SK-N-SH treated with all-trans-retinoic acid at 6 μM for 48 hours (cell line): Measurements from ENCODE around the gene MPP3.
A peak's percentile ranks its signal among the peaks of the same experiment; 100 is the strongest.

Experiments used
- ATAC-seq: fragments of 200-7000 bp; cut with Tn5 transposase; 3 replicates; pipeline ENCODE4 v1.9.1; 2020; ENCODE audit warnings: mild to moderate bottlenecking, moderate library complexity
- ARNTL ChIP-seq: fragments of 450-650 bp; formaldehyde crosslinking; IDR thresholded peaks from 2 replicates; pipeline ENCODE4 v1.5.0; 2020; ENCODE audit warnings: low read depth, mild to moderate bottlenecking, moderate library complexity, borderline replicate concordance
- CREB5 ChIP-seq: fragments of 250-450 bp; sonication (Bioruptor Pico); IDR thresholded peaks from 2 replicates; pipeline ENCODE4 v1.5.1; 2020; ENCODE audit warnings: low read depth, mild to moderate bottlenecking, moderate library complexity
- CSDC2 ChIP-seq: fragments of 250-450 bp; sonication (Bioruptor Pico); IDR thresholded peaks from 2 replicates; pipeline ENCODE4 v1.5.0; 2020; ENCODE audit warnings: mild to moderate bottlenecking, moderate library complexity
- CSRNP3 ChIP-seq: fragments of 250-450 bp; sonication (Bioruptor Pico); IDR thresholded peaks from 2 replicates; pipeline ENCODE4 v1.5.1; 2021; ENCODE audit warnings: mild to moderate bottlenecking, moderate library complexity
- GLIS3 ChIP-seq: fragments of 250-450 bp; sonication (Bioruptor Pico); IDR thresholded peaks from 2 replicates; pipeline ENCODE4 v1.5.0; 2020; ENCODE audit warnings: mild to moderate bottlenecking, moderate library complexity
- OSR1 ChIP-seq: fragments of 250-450 bp; sonication (Bioruptor Pico); IDR thresholded peaks from 2 replicates; pipeline ENCODE4 v1.8.0; 2022; ENCODE audit warnings: moderate library complexity, mild to moderate bottlenecking, inconsistent platforms
- PATZ1 ChIP-seq: fragments of 250-450 bp; sonication (Bioruptor Pico); IDR thresholded peaks from 2 replicates; pipeline ENCODE4 v1.8.0; 2020; ENCODE audit warnings: mild to moderate bottlenecking, moderate library complexity, borderline replicate concordance
- POU6F1 ChIP-seq: fragments of 250-450 bp; sonication (Bioruptor Pico); IDR thresholded peaks from 2 replicates; pipeline ENCODE4 v1.8.0; 2021; ENCODE audit warnings: low read depth, mild to moderate bottlenecking, moderate library complexity, borderline replicate concordance
- PPARA ChIP-seq: fragments of 250-450 bp; sonication (Bioruptor Pico); IDR thresholded peaks from 2 replicates; pipeline ENCODE4 v1.5.0; 2020; ENCODE audit warnings: mild to moderate bottlenecking, borderline replicate concordance
- RARB ChIP-seq: fragments of 250-450 bp; sonication (Bioruptor Pico); IDR thresholded peaks from 2 replicates; pipeline ENCODE4 v1.8.0; 2021; ENCODE audit warnings: mild to moderate bottlenecking, moderate library complexity
- SNAI2 ChIP-seq: fragments of 250-450 bp; sonication (Bioruptor Pico); IDR thresholded peaks from 2 replicates; pipeline ENCODE4 v1.5.0; 2020; ENCODE audit warnings: mild to moderate bottlenecking, moderate library complexity
- TCF4 ChIP-seq: fragments of 250-450 bp; sonication (Bioruptor Pico); IDR thresholded peaks from 2 replicates; pipeline ENCODE4 v1.8.0; 2021; ENCODE audit warnings: mild to moderate bottlenecking, moderate library complexity, borderline replicate concordance
- TOX ChIP-seq: fragments of 250-450 bp; sonication (Bioruptor Pico); IDR thresholded peaks from 2 replicates; pipeline ENCODE4 v1.8.0; 2021; ENCODE audit warnings: mild to moderate bottlenecking, moderate library complexity, borderline replicate concordance
- TSHZ2 ChIP-seq: fragments of 250-450 bp; sonication (Bioruptor Pico); IDR thresholded peaks from 2 replicates; pipeline ENCODE4 v1.5.0; 2020; ENCODE audit warnings: mild to moderate bottlenecking, moderate library complexity
- ZC3H10 ChIP-seq: fragments of 250-450 bp; sonication (Bioruptor Pico); IDR thresholded peaks from 2 replicates; pipeline ENCODE4 v1.5.1; 2021; ENCODE audit warnings: mild to moderate bottlenecking, moderate library complexity
- ZFP30 ChIP-seq: fragments of 450-650 bp; formaldehyde crosslinking; IDR thresholded peaks from 2 replicates; pipeline ENCODE4 v1.5.0; 2022; ENCODE audit warnings: mild to moderate bottlenecking, moderate library complexity
- ZNF565 ChIP-seq: fragments of 450-650 bp; formaldehyde crosslinking; conservative IDR thresholded peaks from 2 replicates; pipeline ENCODE4 v1.5.0; 2020; ENCODE audit warnings: low read depth, mild to moderate bottlenecking, moderate library complexity
- ZNF70 ChIP-seq: fragments of 450-650 bp; formaldehyde crosslinking; IDR thresholded peaks from 2 replicates; pipeline ENCODE4 v1.5.0; 2020; ENCODE audit warnings: mild to moderate bottlenecking, moderate library complexity
- ZNF8 ChIP-seq: fragments of 450-650 bp; formaldehyde crosslinking; IDR thresholded peaks from 2 replicates; pipeline ENCODE4 v1.5.0; 2020; ENCODE audit warnings: mild to moderate bottlenecking, moderate library complexity

The MPP3 gene

GRCh38 chr17:43840814-43841213, 7.9 kb upstream of the MPP3 start:
- TF ChIP-seq SNAI2 (CRISPR knock-in tag), result no peak
- TF ChIP-seq ZC3H10 (CRISPR knock-in tag), result no peak
- no peak for TF ChIP-seq TCF4

GRCh38 chr17:43839670-43840108, 6.7 kb upstream of the MPP3 start:
- TF ChIP-seq OSR1 (no peak), ARNTL (CRISPR knock-in tag) (no peak), TCF4 (no peak), ZNF565 (CRISPR knock-in tag) (no peak), GLIS3 (CRISPR knock-in tag) (no peak), CSDC2 (CRISPR knock-in tag) (no peak), ZC3H10 (CRISPR knock-in tag) (no peak), POU6F1 (CRISPR knock-in tag) (no peak), PATZ1 (CRISPR knock-in tag) (no peak), CREB5 (CRISPR knock-in tag) (no peak), PPARA (no peak), ZNF8 (CRISPR knock-in tag) (no peak), ZNF70 (no peak)
- TF ChIP-seq, all 23 proteins: peak for 0
- peak; percentile 35 for ATAC-seq

More at GRCh38 chr17:43840814-43841213, 7.9 kb upstream of the MPP3 start:
- ATAC-seq, result peak; percentile 69

- ATAC-seq, result no peak
- TF ChIP-seq GLIS3 (CRISPR knock-in tag) (no peak), RARB (no peak), OSR1 (no peak), CSDC2 (CRISPR knock-in tag) (no peak), TSHZ2 (CRISPR knock-in tag) (no peak), POU6F1 (CRISPR knock-in tag) (no peak), TOX (CRISPR knock-in tag) (no peak)
These were observed 1.2 kb upstream of the MPP3 start for GRCh38 chr17:43834106-43834505.

- ATAC-seq, result peak; percentile 82
- no peak for TF ChIP-seq ZNF8 (CRISPR knock-in tag)
- no peak for TF ChIP-seq RARB
- no peak for TF ChIP-seq ZFP30 (CRISPR knock-in tag)
- no peak for TF ChIP-seq PPARA
- no peak for TF ChIP-seq CSRNP3
- no peak for TF ChIP-seq GLIS3 (CRISPR knock-in tag)
- TF ChIP-seq, all 23 proteins: peak for 0
These were observed 574 bp downstream of the MPP3 start for GRCh38 chr17:43832168-43832975.
